Measurements from ENCODE around the gene LRRC32. TPM values are rescaled to one million over a fixed set of nuclear protein-coding genes. Genes with fewer than 3 reads are reported as not detected.

Gene LRRC32
- polyA plus RNA-seq, 1 donor (not counting 4 experiments of a cell fraction or from before 2014, with no cell fraction given) = not detected

DNA sequence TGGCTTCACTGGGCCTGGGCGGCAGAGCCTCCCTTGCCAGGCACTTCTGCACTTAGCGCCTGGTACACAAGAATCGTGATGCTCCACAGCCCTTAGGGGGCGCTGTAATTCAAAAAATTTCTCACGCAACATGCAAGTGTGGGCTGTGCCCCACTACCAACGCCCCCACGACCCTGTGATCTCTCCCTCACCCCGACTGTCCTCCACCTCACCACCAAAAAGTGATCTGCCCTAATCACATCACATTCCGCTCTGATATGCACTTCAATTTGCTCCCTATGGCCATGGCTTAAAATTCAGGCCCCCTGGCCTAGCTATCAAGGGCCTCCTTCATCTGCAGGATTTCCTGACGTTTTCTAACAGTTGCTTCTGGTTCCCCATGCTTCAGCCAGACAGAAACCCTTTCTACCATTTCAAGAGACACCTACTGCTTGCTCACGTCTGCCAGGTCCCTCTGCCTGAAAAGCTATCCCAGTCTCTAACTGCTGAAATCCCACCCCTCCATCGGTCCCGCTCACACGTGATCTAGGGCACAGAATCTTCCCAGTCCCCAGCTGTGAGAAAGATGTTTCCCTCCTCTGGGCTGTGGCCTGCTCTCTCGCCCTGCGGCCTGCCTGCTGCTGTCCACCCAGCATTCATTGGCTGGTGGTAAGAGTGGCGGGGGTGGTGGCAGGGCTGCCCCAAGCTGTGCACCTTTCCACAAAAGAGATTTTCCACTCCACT, 27.9 kb upstream of the LRRC32 start:
- no peak overlapping the region for H3K9ac ChIP-seq (ENCODE audit: control insufficient read depth, extremely low read depth, insufficient read depth, low read length)
- peak in 2 of 3 experiments; percentile 55 to 58 for TF ChIP-seq CTCF (optimal IDR thresholded peaks at IDR 0.05 in 1 of 3, IDR thresholded peaks at IDR 0.05 in 1 of 3, conservative IDR thresholded peaks at IDR 0.05 in 1 of 3; ENCODE audit: extremely low read depth in 1 of 3, insufficient read depth in 2 of 3, low read length in 3 of 3)
- no peak for TF ChIP-seq EZH2 (IDR thresholded peaks at IDR 0.05; ENCODE audit: low read length)
- no peaks in the 10 kb centered on the region for H4K20me1 ChIP-seq (ENCODE audit: control insufficient read depth, extremely low read depth, insufficient read depth, low read length)
- dilution Hi-C loops (cut with MboI; ENCODE audit: extremely low pct_ligation_motif_present, low sequenced_read_pairs) = no loop called here
- H3K4me2 ChIP-seq (ENCODE audit: control insufficient read depth, extremely low read depth, insufficient read depth, low read depth, low read length) = no peak overlapping the region
- H3K4me3 ChIP-seq (ENCODE audit: control insufficient read depth in 2 of 3, extremely low read depth in 1 of 3, insufficient read depth in 2 of 3, low read depth in 1 of 3, low read length in 3 of 3) = no peak overlapping the region
- no peaks in the 10 kb centered on the region for H3K79me2 ChIP-seq (ENCODE audit: control insufficient read depth, insufficient read depth, low read length)
- H2AFZ ChIP-seq (ENCODE audit: control insufficient read depth, low read length) = no peak overlapping the region
- no peak for DNase-seq (ENCODE audit: low read depth, low spot score)
- H3K9me3 ChIP-seq (ENCODE audit: control insufficient read depth, low read depth, low read length) = no peaks in the 10 kb centered on the region
- peaks cover 8% of the 10 kb centered on the region for H3K27me3 ChIP-seq (ENCODE audit: control insufficient read depth, extremely low read depth, insufficient read depth, low read length)
- FAIRE-seq = no peak
- no peaks in the 10 kb centered on the region for H3K36me3 ChIP-seq (ENCODE audit: control insufficient read depth in 2 of 2, extremely low read depth in 1 of 2, insufficient read depth in 2 of 2, low read length in 2 of 2)
- no peaks in the 10 kb centered on the region for H3K9me1 ChIP-seq (ENCODE audit: control insufficient read depth, extremely low read depth, insufficient read depth, low read length)
- H3K27ac ChIP-seq (ENCODE audit: control insufficient read depth, insufficient read depth, low read length) = no peak overlapping the region
- H3K4me1 ChIP-seq (ENCODE audit: control insufficient read depth, extremely low read depth, insufficient read depth, low read length) = no peaks in the 10 kb centered on the region

GRCh38 chr11:76696756-76697155, 26.2 kb upstream of the LRRC32 start:
- no peak overlapping the region for H3K4me2 ChIP-seq (ENCODE audit: control insufficient read depth, extremely low read depth, insufficient read depth, low read depth, low read length)
- H3K27ac ChIP-seq (ENCODE audit: control insufficient read depth, insufficient read depth, low read length) = no peak overlapping the region
- no peak overlapping the region for H3K9ac ChIP-seq (ENCODE audit: control insufficient read depth, extremely low read depth, insufficient read depth, low read length)
- no peak for TF ChIP-seq CTCF (optimal IDR thresholded peaks at IDR 0.05 in 1 of 3, IDR thresholded peaks at IDR 0.05 in 1 of 3, conservative IDR thresholded peaks at IDR 0.05 in 1 of 3; ENCODE audit: extremely low read depth in 1 of 3, insufficient read depth in 2 of 3, low read length in 3 of 3)
- TF ChIP-seq EZH2 (IDR thresholded peaks at IDR 0.05; ENCODE audit: low read length) = no peak
- DNase-seq (ENCODE audit: low read depth, low spot score) = no peak
- FAIRE-seq = no peak
- H2AFZ ChIP-seq (ENCODE audit: control insufficient read depth, low read length) = no peak overlapping the region
- H3K27me3 ChIP-seq (ENCODE audit: control insufficient read depth, extremely low read depth, insufficient read depth, low read length) = peaks cover 3% of the 10 kb centered on the region
- H3K4me1 ChIP-seq (ENCODE audit: control insufficient read depth, extremely low read depth, insufficient read depth, low read length) = no peaks in the 10 kb centered on the region
- no peaks in the 10 kb centered on the region for H4K20me1 ChIP-seq (ENCODE audit: control insufficient read depth, extremely low read depth, insufficient read depth, low read length)
- H3K79me2 ChIP-seq (ENCODE audit: control insufficient read depth, insufficient read depth, low read length) = no peaks in the 10 kb centered on the region
- dilution Hi-C loops (cut with MboI; ENCODE audit: extremely low pct_ligation_motif_present, low sequenced_read_pairs) = no loop called here
- H3K9me1 ChIP-seq (ENCODE audit: control insufficient read depth, extremely low read depth, insufficient read depth, low read length) = no peaks in the 10 kb centered on the region
- no peaks in the 10 kb centered on the region for H3K36me3 ChIP-seq (ENCODE audit: control insufficient read depth in 2 of 2, extremely low read depth in 1 of 2, insufficient read depth in 2 of 2, low read length in 2 of 2)
- H3K9me3 ChIP-seq (ENCODE audit: control insufficient read depth, low read depth, low read length) = no peaks in the 10 kb centered on the region
- H3K4me3 ChIP-seq (ENCODE audit: control insufficient read depth in 2 of 3, extremely low read depth in 1 of 3, insufficient read depth in 2 of 3, low read depth in 1 of 3, low read length in 3 of 3) = no peak overlapping the region

Measured in keratinocyte (primary cell).